Activated T-helper 2 cell treated with anti-CD3 and anti-CD28 coated beads, Interferon-gamma antibody, Interleukin-2, Interleukin-4, amounts not matched to agents 10 μg/mL and 5 μg/mL and 100 μg/mL, durations not matched to agents 14 hours and 24 hours and 36 hours (primary cell): ENCODE measurements around the gene NDUFB4. TPM values are rescaled to one million over a fixed set of nuclear protein-coding genes. Genes with fewer than 3 reads are reported as not detected.

Source experiments
- DNase-seq: peaks from one replicate; pipeline ENCODE4 v3.0.0; 2021; ENCODE audit warnings: low spot score
- H3K27ac Mint-ChIP-seq: one replicate; pipeline ENCODE4 v1.8.0; 2021; ENCODE audit warnings: mixed read lengths
- H3K27me3 Mint-ChIP-seq: one replicate; pipeline ENCODE4 v1.8.0; 2021; ENCODE audit warnings: low read depth, mixed read lengths
- H3K36me3 Mint-ChIP-seq: one replicate; pipeline ENCODE4 v1.8.0; 2021; ENCODE audit warnings: low read depth, mixed read lengths
- H3K4me1 Mint-ChIP-seq: one replicate; pipeline ENCODE4 v1.8.0; 2021; ENCODE audit warnings: low read depth, mixed read lengths
- H3K4me3 Mint-ChIP-seq: one replicate; pipeline ENCODE4 v1.8.0; 2021; ENCODE audit warnings: low read depth, mild to moderate bottlenecking, moderate library complexity, mixed read lengths
- H3K9me3 Mint-ChIP-seq: one replicate; pipeline ENCODE4 v1.8.0; 2021; ENCODE audit warnings: mixed read lengths
- intact Hi-C: fragments of 100-400 bp; cut with micrococcal nuclease; formaldehyde crosslinking; loops from one replicate; pipeline ENCODE4 v1.15.1; 2023
- total RNA-seq: library from RNA; stranded (reverse); gene quantifications from 2 replicates; pipeline ENCODE4 v1.2.3, GENCODE V29; 2022

NDUFB4 gene
- total RNA-seq, 1 donor from 2014 or later = 154 TPM

DNA sequence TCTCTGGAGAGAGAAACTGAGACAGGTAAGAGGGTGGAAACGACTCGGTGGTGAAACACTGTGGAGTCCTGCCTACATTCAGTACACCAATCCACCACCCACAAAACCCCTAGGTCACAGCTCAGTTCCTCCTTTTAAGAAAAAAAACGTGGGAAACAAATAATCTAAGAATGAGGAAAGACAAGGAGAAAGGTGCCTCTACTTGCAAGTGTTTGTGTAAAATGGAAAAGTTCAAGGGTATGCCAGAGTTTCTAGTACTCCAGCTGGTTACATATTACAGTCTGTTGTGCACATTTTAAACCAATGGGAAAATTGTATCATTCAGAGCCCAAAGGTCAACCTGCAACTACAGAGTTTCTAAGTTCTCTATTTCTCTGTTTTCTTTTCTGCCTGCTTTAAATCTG lies 53.7 kb downstream of the NDUFB4 start:
- intact Hi-C loops = no loop called here
- H3K27ac Mint-ChIP-seq = no peak overlapping the region
- no peaks in the 10 kb centered on the region for H3K4me1 Mint-ChIP-seq

DNA sequence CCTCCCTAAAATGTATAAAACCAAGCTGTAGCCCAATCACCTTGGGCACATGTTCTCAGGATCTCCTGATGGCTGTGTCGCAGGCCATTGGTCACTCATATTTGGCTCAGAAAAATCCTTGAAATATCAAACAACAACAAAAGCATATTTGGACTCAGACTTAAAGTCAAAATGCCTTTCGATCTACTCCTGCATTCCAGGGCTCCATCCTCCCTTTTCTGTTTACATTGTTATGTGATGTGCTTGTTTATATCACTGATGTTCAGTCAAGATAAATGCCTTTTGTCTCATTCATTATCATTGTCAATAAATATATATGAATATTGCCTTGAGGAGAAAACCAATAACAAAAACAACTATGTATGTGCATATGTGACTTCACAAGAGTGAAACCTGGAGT lies 54.2 kb downstream of the NDUFB4 start:
- H3K27me3 Mint-ChIP-seq = no peaks in the 10 kb centered on the region
- intact Hi-C loops = no loop called here
- H3K27ac Mint-ChIP-seq = no peak overlapping the region
- DNase-seq = no peak
- no peaks in the 10 kb centered on the region for H3K9me3 Mint-ChIP-seq
- no peaks in the 10 kb centered on the region for H3K4me1 Mint-ChIP-seq
- H3K4me3 Mint-ChIP-seq = no peak overlapping the region
- H3K36me3 Mint-ChIP-seq = no peaks in the 10 kb centered on the region

More for the DNA sequence above, 53.7 kb downstream of the NDUFB4 start:
- Mint-ChIP-seq H3K4me3 (no peak overlapping the region), H3K27me3 (no peaks in the 10 kb centered on the region), H3K36me3 (no peaks in the 10 kb centered on the region), H3K9me3 (no peaks in the 10 kb centered on the region)
- no peak for DNase-seq

Other genes with a start within 250 kb of the NDUFB4 start
- gene LRRC58, start 247.0 kb upstream of the NDUFB4 start, total RNA-seq = 20.1 and 21.3 TPM in 2 replicates
- 0.14 and 0.16 TPM in 2 replicates for gene FSTL1, start 145.3 kb upstream of the NDUFB4 start, total RNA-seq
- 0.14 and 0.76 TPM in 2 replicates for gene HGD, start 85.9 kb downstream of the NDUFB4 start, total RNA-seq
- 26.6 and 30.8 TPM in 2 replicates for gene RABL3, start 146.2 kb downstream of the NDUFB4 start, total RNA-seq
- 23.3 and 24.7 TPM in 2 replicates for gene GTF2E1, start 146.4 kb downstream of the NDUFB4 start, total RNA-seq